Urinary bladder (tissue), 4 donors: ENCODE data around the gene CASZ1. TPM values are rescaled to one million over a fixed set of nuclear protein-coding genes. Genes with fewer than 3 reads are reported as not detected.

Experiments
- DNase-seq: peaks from one replicate; pipeline ENCODE4 v3.0.0-alpha.2; 2015; ENCODE audit errors: extremely low spot score
- H3K27ac ChIP-seq: one replicate; pipeline ENCODE4 v1.5.1; 2013; ENCODE audit warnings: low read depth, mild to moderate bottlenecking, moderate library complexity
- H3K36me3 ChIP-seq: one replicate; pipeline ENCODE4 v1.6.1; 2013; ENCODE audit warnings: mild to moderate bottlenecking, moderate library complexity; ENCODE audit not compliant: insufficient read depth
- H3K4me1 ChIP-seq: one replicate; pipeline ENCODE4 v1.6.1; 2013; ENCODE audit warnings: mild to moderate bottlenecking, moderate library complexity; ENCODE audit not compliant: insufficient read depth
- H3K4me3 ChIP-seq: one replicate; pipeline ENCODE4 v1.5.1; 2013; ENCODE audit warnings: low read depth, low read length
- WGBS: extraction: QIAGEN DNeasy Blood & Tissue Kit; methylation state at CpG from one replicate; pipeline ENCODE4 v1.1.7; 2013; 5-methylcytosine and 5-hydroxymethylcytosine counted together
- polyA plus RNA-seq: library from polyadenylated mRNA; stranded (reverse); fragments of 200-250 nt; gene quantifications from one replicate; pipeline ENCODE4 v1.2.3, GENCODE V29; 2013
- total RNA-seq: library from RNA; depleted of rRNA; stranded (reverse); fragments of >200 nt; gene quantifications from one replicate; pipeline ENCODE4 v1.2.3, GENCODE V29; 2014
- donor health status: healthy with polysubstance abuse.
- donor health status: healthy.

The CASZ1 gene
- total and polyA plus RNA-seq, 2 donors, result 10.6 to 19.4 TPM

GRCh38 chr1:10779841-10780240, 16.6 kb downstream of the CASZ1 start:
- 72% methylated on average over 10 of the region's 10 CpGs for WGBS
- H3K4me3 ChIP-seq, result no peak overlapping the region
- H3K36me3 ChIP-seq, result no peaks in the 10 kb centered on the region
- peak overlapping the region; percentile 68 for H3K27ac ChIP-seq
- DNase-seq, result no peak
- no peaks in the 10 kb centered on the region for H3K4me1 ChIP-seq

- 77% methylated on average over 18 of the region's 18 CpGs for WGBS
- H3K4me1 ChIP-seq, result no peaks in the 10 kb centered on the region
- no peak for DNase-seq
- H3K27ac ChIP-seq, result peak overlapping the region; percentile 55
- no peak overlapping the region for H3K4me3 ChIP-seq
- no peaks in the 10 kb centered on the region for H3K36me3 ChIP-seq
Measured at GRCh38 chr1:10779201-10779600, 17.2 kb downstream of the CASZ1 start.

GRCh38 chr1:10778640-10779039, 17.8 kb downstream of the CASZ1 start:
- no peaks in the 10 kb centered on the region for H3K36me3 ChIP-seq
- DNase-seq, result no peak
- no peak overlapping the region for H3K27ac ChIP-seq
- 76% methylated on average over 10 of the region's 10 CpGs for WGBS
- H3K4me3 ChIP-seq, result no peak overlapping the region
- no peaks in the 10 kb centered on the region for H3K4me1 ChIP-seq

GRCh38 chr1:10777749-10778574, 18.5 kb downstream of the CASZ1 start:
- 96% methylated on average over 9 of the region's 9 CpGs for WGBS
- no peak for DNase-seq
- H3K36me3 ChIP-seq, result no peaks in the 10 kb centered on the region
- no peaks in the 10 kb centered on the region for H3K4me1 ChIP-seq
- no peak overlapping the region for H3K4me3 ChIP-seq
- H3K27ac ChIP-seq, result no peak overlapping the region

- Histone ChIP-seq H3K4me3 (no peak overlapping the region), H3K36me3 (no peaks in the 10 kb centered on the region), H3K27ac (no peak overlapping the region), H3K4me1 (no peaks in the 10 kb centered on the region)
- 75% methylated on average over 14 of the region's 14 CpGs for WGBS
- no peak for DNase-seq
Measured at GRCh38 chr1:10776190-10776905, 20.1 kb downstream of the CASZ1 start.

- 83% methylated on average over 9 of the region's 9 CpGs for WGBS
- Histone ChIP-seq H3K36me3 (no peaks in the 10 kb centered on the region), H3K27ac (peak overlapping the region; percentile 12), H3K4me1 (no peaks in the 10 kb centered on the region), H3K4me3 (no peak overlapping the region)
- no peak for DNase-seq
Measured at GRCh38 chr1:10775763-10776162, 20.7 kb downstream of the CASZ1 start.

- H3K4me1 ChIP-seq, result no peaks in the 10 kb centered on the region
- H3K4me3 ChIP-seq, result no peak overlapping the region
- H3K27ac ChIP-seq, result no peak overlapping the region
- 84% methylated on average over 17 of the region's 17 CpGs for WGBS
- no peaks in the 10 kb centered on the region for H3K36me3 ChIP-seq
- DNase-seq, result no peak
Measured at GRCh38 chr1:10774615-10775310, 21.7 kb downstream of the CASZ1 start.

GRCh38 chr1:10773851-10774614, 22.4 kb downstream of the CASZ1 start:
- WGBS, result 76% methylated on average over 17 of the region's 17 CpGs
- H3K4me3 ChIP-seq, result no peak overlapping the region
- H3K4me1 ChIP-seq, result no peaks in the 10 kb centered on the region
- no peak for DNase-seq
- H3K36me3 ChIP-seq, result no peaks in the 10 kb centered on the region
- no peak overlapping the region for H3K27ac ChIP-seq

- no peak for DNase-seq
- H3K27ac ChIP-seq, result no peak overlapping the region
- 84% methylated on average over 12 of the region's 12 CpGs for WGBS
- H3K4me3 ChIP-seq, result no peak overlapping the region
- no peaks in the 10 kb centered on the region for H3K36me3 ChIP-seq
- no peaks in the 10 kb centered on the region for H3K4me1 ChIP-seq
Measured at GRCh38 chr1:10773376-10773775, 23.1 kb downstream of the CASZ1 start.

GRCh38 chr1:10772711-10773110, 23.7 kb downstream of the CASZ1 start:
- Histone ChIP-seq H3K27ac (no peak overlapping the region), H3K4me1 (no peaks in the 10 kb centered on the region), H3K4me3 (no peak overlapping the region), H3K36me3 (no peaks in the 10 kb centered on the region)
- 91% methylated on average over 7 of the region's 7 CpGs for WGBS
- DNase-seq, result no peak

- 72% methylated on average over 8 of the region's 8 CpGs for WGBS
- Histone ChIP-seq H3K27ac (no peak overlapping the region), H3K36me3 (no peaks in the 10 kb centered on the region), H3K4me3 (no peak overlapping the region), H3K4me1 (no peaks in the 10 kb centered on the region)
- DNase-seq, result no peak
Measured at GRCh38 chr1:10771789-10772188, 24.7 kb downstream of the CASZ1 start.

- H3K36me3 ChIP-seq, result no peaks in the 10 kb centered on the region
- H3K4me3 ChIP-seq, result no peak overlapping the region
- H3K4me1 ChIP-seq, result no peaks in the 10 kb centered on the region
- WGBS, result 94% methylated on average over 7 of the region's 7 CpGs
- no peak overlapping the region for H3K27ac ChIP-seq
- DNase-seq, result no peak
Measured at GRCh38 chr1:10768552-10768951, 27.9 kb downstream of the CASZ1 start.

- no peak for DNase-seq
- Histone ChIP-seq H3K36me3 (no peaks in the 10 kb centered on the region), H3K4me1 (no peaks in the 10 kb centered on the region), H3K27ac (no peak overlapping the region), H3K4me3 (no peak overlapping the region)
- WGBS, result 89% methylated on average over 9 of the region's 9 CpGs
Measured at GRCh38 chr1:10767282-10767681, 29.2 kb downstream of the CASZ1 start.
